Heart right ventricle (tissue), 16 donors: ENCODE results near the gene DPF3. TPM values are rescaled to one million over a fixed set of nuclear protein-coding genes. Genes with fewer than 3 reads are reported as not detected.
A peak's percentile ranks its signal among the peaks of the same experiment; 100 is the strongest.

Source experiments
- ATAC-seq, 8 donors: fragments of 200-7000 bp; cut with Tn5 transposase; one replicate each; pipeline ENCODE4 v1.9.1; 2020; ENCODE audit warnings: mild to moderate bottlenecking in 8 of 8, moderate library complexity in 8 of 8, moderate number of reproducible peaks in 1 of 8
- DNase-seq, 2 donors: peaks; one replicate each; pipeline ENCODE4 v3.0.0-alpha.2; 2020
- H3K27ac ChIP-seq, 10 donors: fragments of 200-600 bp; sonication (generic) in 2 of 10; one replicate each; pipeline versions ENCODE4 v1.5.0 to v1.8.0; 2020 to 2022; ENCODE audit warnings: mild to moderate bottlenecking in 3 of 10
- H3K27me3 ChIP-seq, 7 donors: fragments of 200-600 bp; one replicate each; pipeline ENCODE4 v1.8.0; 2021 to 2022; ENCODE audit warnings: mild to moderate bottlenecking in 2 of 7
- H3K36me3 ChIP-seq, 9 donors: fragments of 200-600 bp; sonication (generic) in 1 of 9; one replicate each; pipeline versions ENCODE4 v1.5.0 to v1.8.0; 2020 to 2022; ENCODE audit warnings: mild to moderate bottlenecking in 2 of 9
- H3K4me1 ChIP-seq, 9 donors: fragments of 200-600 bp; sonication (generic) in 1 of 9; one replicate each; pipeline versions ENCODE4 v1.5.0 to v1.8.0; 2020 to 2022; ENCODE audit warnings: mild to moderate bottlenecking in 4 of 9
- H3K4me3 ChIP-seq, 10 donors: fragments of 200-600 bp; sonication (generic) in 2 of 10; one replicate each; pipeline versions ENCODE4 v1.5.0 to v1.8.0; 2020 to 2022; ENCODE audit warnings: mild to moderate bottlenecking in 7 of 10, moderate library complexity in 2 of 10
- H3K9me3 ChIP-seq, 11 donors: fragments of 200-600 bp in 10 of 11; sonication (generic) in 2 of 11; one replicate each; pipeline versions ENCODE4 v1.5.0 to v1.8.0; 2013 to 2022; ENCODE audit warnings: mild to moderate bottlenecking in 2 of 11, control low read depth in 1 of 11, moderate library complexity in 1 of 11
- CTCF ChIP-seq, 9 donors: fragments of 200-600 bp; sonication (generic) in 2 of 9; IDR thresholded peaks; one replicate each; pipeline versions ENCODE4 v1.5.0 to v1.8.0; 2021 to 2022; ENCODE audit warnings: antibody characterized with exemption in 9 of 9, mild to moderate bottlenecking in 5 of 9, moderate library complexity in 1 of 9
- WGBS, 2 donors: extraction: QIAGEN DNeasy Blood & Tissue Kit; methylation state at CpG; one replicate each; pipeline ENCODE4 v1.1.7; 2013; ENCODE audit warnings: inconsistent platforms in 1 of 2; 5-methylcytosine and 5-hydroxymethylcytosine counted together
- intact Hi-C, 10 donors: fragments of 100-400 bp; cut with DNase I; formaldehyde crosslinking; loops; one replicate each; pipeline versions ENCODE4 v1.11.1 to v1.14.2; 2022
- polyA plus RNA-seq, 2 donors: library from polyadenylated mRNA; stranded (reverse); fragments of 200-250 nt; gene quantifications; one replicate each; pipeline ENCODE4 v1.2.3, GENCODE V29; 2013
- total RNA-seq, 10 donors: library from RNA; stranded (reverse); fragmentation: NEBNext Ultra II Directional in 3 of 10; extraction: Animal tissue kit (Norgen Biotek cat#: 25700) in 3 of 10; gene quantifications; one replicate each; pipeline versions ENCODE4 v1.2.1 to v1.2.4, GENCODE V29; 2021 to 2023
- donor health status: Arrhythmogenic right ventricular cardiomyopathy.
- donor health status: ischemic (EF 13 %, LVEDD 7.1; RV severe dilation, severe dysfunction).
- donor health status: healthy with polysubstance abuse.
- donor health status: DM: no; HTN: yes; CAD: no.
- donor health status: DM: no; HTN: no; CAD: no.
- donor health status: ischemic (EF 25% LVEDD 6.9; RV normal size, moderate dysfunction).
- donor health status: ischemic (EF 25% LVEDD 5.7; RV mildly dilated, moderate dysfunction).
- donor health status: healthy.
- donor health status: DM: yes; HTN: yes; CAD: no.
- donor health status: Ischemic cardiomyopathy.
- donor health status: ischemic (EF 35%, LVEDD 5.7; RV mildly dilated, moderate dysfunction).
- donor health status: nonischemic (EF 11% LVEDD 7.7; RV severe dilation, severe dysfunction).
- donor health status: DM: yes; HTN: yes; CAD: no.
- donor health status: PGD.
- donor health status: ischemic (EF 29% LVEDD 5.4; RV normal size, mild dysfunction).
- donor health status: nonischemic (EF 23%, LVEDD 6.1; RV moderate dilation, normal function).

Gene DPF3
- total and polyA plus RNA-seq, 12 donors, result 3.8 to 52.3 (median 35.6) TPM

GRCh38 chr14:72904840-72905561 lies 11.1 kb upstream of the DPF3 start:
- peak; percentile 15 to 74 (median 61) for ATAC-seq
- H3K4me3 ChIP-seq, result no peak overlapping the region
- no peak overlapping the region for H3K27ac ChIP-seq
- intact Hi-C loops, result loop anchor here (1.0 to 10.0 kb wide), 11 partner anchors 160 to 389 kb away; no protein-coding TSS in a partner anchor
- H3K9me3 ChIP-seq, result no peaks in the 10 kb centered on the region
- DNase-seq, result peak in 1 of 2 donors; percentile 59
- 29 to 30% methylated on average over 5 of the region's 5 CpGs for WGBS, 2 donors
- H3K27me3 ChIP-seq, result peaks cover 0 to 6% (median 0%) of the 10 kb centered on the region in 7 donors
- H3K36me3 ChIP-seq, result no peaks in the 10 kb centered on the region
- peaks cover 3 to 34% (median 11%) of the 10 kb centered on the region in 9 donors for H3K4me1 ChIP-seq
- peak; percentile 76 to 95 (median 92) for TF ChIP-seq CTCF (IDR thresholded peaks at IDR 0.05)

GRCh38 chr14:72904218-72904617 lies 10.3 kb upstream of the DPF3 start:
- ATAC-seq, result no peak
- no peak overlapping the region for H3K4me3 ChIP-seq
- DNase-seq, result no peak
- H3K9me3 ChIP-seq, result no peaks in the 10 kb centered on the region
- TF ChIP-seq CTCF (IDR thresholded peaks at IDR 0.05), result no peak
- peaks cover 0 to 6% (median 0%) of the 10 kb centered on the region in 7 donors for H3K27me3 ChIP-seq
- peaks cover 3 to 33% (median 11%) of the 10 kb centered on the region in 9 donors for H3K4me1 ChIP-seq
- H3K27ac ChIP-seq, result no peak overlapping the region
- WGBS, 2 donors, result 26 to 87% methylated on average over 1 of the region's 1 CpG
- intact Hi-C loops, result loop anchor here in 9 of 10 donors (1.0 to 10.0 kb wide), 10 partner anchors 159 to 388 kb away; no protein-coding TSS in a partner anchor
- no peaks in the 10 kb centered on the region for H3K36me3 ChIP-seq

GRCh38 chr14:72903716-72904115 lies 9.8 kb upstream of the DPF3 start:
- TF ChIP-seq CTCF (IDR thresholded peaks at IDR 0.05), result no peak
- 49 to 64% methylated on average over 1 of the region's 1 CpG for WGBS, 2 donors
- peaks cover 3 to 28% (median 11%) of the 10 kb centered on the region in 9 donors for H3K4me1 ChIP-seq

GRCh38 chr14:72902801-72903530 lies 9.1 kb upstream of the DPF3 start:
- no peak overlapping the region for H3K27ac ChIP-seq
- 89 to 90% methylated on average over 5 of the region's 5 CpGs for WGBS, 2 donors
- H3K27me3 ChIP-seq, result peaks cover 0 to 6% (median 0%) of the 10 kb centered on the region in 7 donors
- H3K4me1 ChIP-seq, result peaks cover 3 to 26% (median 10%) of the 10 kb centered on the region in 9 donors
- no peak for DNase-seq
- TF ChIP-seq CTCF (IDR thresholded peaks at IDR 0.05), result no peak
- ATAC-seq, result no peak
- no peaks in the 10 kb centered on the region for H3K36me3 ChIP-seq
- H3K9me3 ChIP-seq, result no peaks in the 10 kb centered on the region
- intact Hi-C loops, result loop anchor here in 6 of 10 donors (5.0 to 10.0 kb wide), 6 partner anchors 158 to 386 kb away; no protein-coding TSS in a partner anchor
- no peak overlapping the region for H3K4me3 ChIP-seq

More at GRCh38 chr14:72903716-72904115, 9.8 kb upstream of the DPF3 start:
- no peak for DNase-seq
- intact Hi-C loops, result loop anchor here in 9 of 10 donors (1.0 to 10.0 kb wide), 10 partner anchors 159 to 387 kb away; no protein-coding TSS in a partner anchor
- H3K9me3 ChIP-seq, result no peaks in the 10 kb centered on the region
- ATAC-seq, result no peak
- H3K36me3 ChIP-seq, result no peaks in the 10 kb centered on the region
- no peak overlapping the region for H3K4me3 ChIP-seq
- peaks cover 0 to 6% (median 0%) of the 10 kb centered on the region in 7 donors for H3K27me3 ChIP-seq
- no peak overlapping the region for H3K27ac ChIP-seq
